HG02885 (cell line): ENCODE measurements around the gene BRAF.
A peak's percentile ranks its signal among the peaks of the same experiment; 100 is the strongest.
"Not testable (repeated sequence)": the region's sequence is repeated elsewhere in the genome, so short reads cannot be mapped to it uniquely, and the experiment has no call there.

ENCODE experiments used
- ATAC-seq: cut with Tn5 transposase; IDR thresholded peaks from one replicate; pipeline ENCODE4 v1.9.1; 2021; ENCODE audit warnings: mild to moderate bottlenecking; ENCODE audit not compliant: unreplicated experiment, poor library complexity

Gene BRAF

DNA sequence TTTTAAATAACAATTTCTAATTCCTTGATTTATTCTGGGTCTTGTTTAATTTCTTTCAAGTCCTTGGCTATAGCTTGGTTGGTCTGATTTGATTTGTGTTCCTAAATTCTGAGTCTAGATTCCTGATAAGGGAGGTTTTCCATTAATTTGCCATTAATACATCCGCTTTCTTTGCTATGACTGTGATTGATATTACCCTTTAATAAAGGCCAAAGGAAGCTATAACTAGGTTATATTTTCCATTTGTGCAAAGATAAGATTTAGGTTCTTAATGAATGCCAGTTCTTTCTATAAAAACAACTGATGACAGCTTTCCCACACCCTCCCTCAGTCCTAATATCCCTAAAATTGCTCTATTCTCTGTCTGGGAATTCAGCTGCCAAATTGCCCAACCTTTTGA, 200.0 kb downstream of the BRAF start:
- ATAC-seq: no peak

DNA sequence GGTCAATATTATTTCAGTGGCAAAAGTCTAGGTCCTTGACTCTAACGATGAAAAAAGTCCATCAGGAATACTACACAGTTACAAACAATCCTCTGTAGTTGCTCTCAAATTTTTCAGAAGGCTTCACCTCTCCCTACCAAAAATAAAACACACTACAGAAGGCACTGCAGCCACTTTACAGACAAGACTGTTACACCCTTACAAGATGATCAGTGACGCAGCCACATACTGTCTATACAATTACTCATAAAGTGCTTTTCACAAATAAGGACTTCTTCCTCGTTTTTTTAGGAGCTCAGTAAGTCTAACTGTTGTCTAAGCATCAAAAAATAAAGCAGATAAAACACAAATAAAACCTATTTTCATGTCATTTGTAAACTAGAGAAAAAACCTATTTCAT, 201.2 kb downstream of the BRAF start:
- no peak for ATAC-seq

DNA sequence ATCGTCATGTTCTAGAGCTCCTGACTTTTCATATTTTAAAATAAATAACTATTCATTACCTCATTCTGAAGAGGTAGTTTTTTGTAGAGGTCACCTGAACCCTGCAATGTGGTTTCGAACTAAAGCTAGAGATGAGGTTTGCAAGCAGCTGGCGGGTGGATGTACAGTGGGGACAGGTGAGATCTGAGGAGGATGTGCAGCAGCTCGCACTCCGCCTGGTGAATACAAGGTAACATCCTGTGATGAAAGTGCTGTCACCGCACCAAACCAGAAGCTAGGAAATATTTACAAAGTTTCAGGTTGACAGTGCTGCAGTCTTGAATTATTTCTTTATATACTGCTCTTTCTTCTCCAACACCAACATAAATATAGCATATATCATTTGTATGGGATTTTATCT, 201.7 kb downstream of the BRAF start:
- no peak for ATAC-seq

DNA sequence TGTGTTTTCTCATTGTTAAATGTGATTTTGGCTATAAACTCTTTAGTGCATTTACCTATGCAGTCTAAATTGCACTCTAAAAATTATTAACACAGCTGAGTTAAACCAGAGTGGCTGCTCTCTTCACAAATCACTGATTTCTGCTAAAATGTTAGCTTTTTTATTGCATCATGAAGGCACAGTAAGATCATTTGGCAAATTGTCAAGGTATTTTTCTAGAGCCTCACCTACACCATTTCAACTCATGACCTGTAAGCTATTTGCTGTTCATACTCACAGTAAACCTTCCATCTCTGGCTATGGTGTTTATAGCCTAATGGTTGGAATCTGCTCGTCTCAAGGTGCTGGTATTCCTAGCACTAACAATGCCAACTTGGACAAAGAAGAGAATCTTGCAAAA, 202.5 kb downstream of the BRAF start:
- no peak for ATAC-seq

GRCh38 chr7:140719721-140720120, 205.0 kb downstream of the BRAF start:
- ATAC-seq: no peak

GRCh38 chr7:140714331-140715040, 210.2 kb downstream of the BRAF start:
- no peak for ATAC-seq

GRCh38 chr7:140712392-140712791, 212.3 kb downstream of the BRAF start:
- not testable (repeated sequence) for ATAC-seq

DNA sequence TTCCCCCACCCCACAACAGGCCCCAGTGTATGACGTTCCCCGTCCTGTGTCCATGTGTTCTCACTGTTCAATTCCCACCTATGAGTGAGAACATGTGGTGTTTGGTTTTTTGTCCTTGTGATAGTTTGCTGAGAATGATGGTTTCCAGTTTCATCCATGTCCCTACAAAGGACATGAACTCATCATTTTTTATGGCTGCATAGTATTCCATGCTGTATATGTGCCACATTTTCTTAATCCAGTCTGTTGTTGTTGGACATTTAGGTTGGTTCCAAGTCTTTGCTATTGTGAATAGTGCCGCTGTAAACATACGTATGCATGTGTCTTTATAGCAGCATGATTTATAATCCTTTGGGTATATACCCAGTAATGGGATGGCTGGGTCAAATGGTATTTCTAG, 216.0 kb downstream of the BRAF start:
- ATAC-seq: not testable (repeated sequence)

- ATAC-seq: no peak
Observed at GRCh38 chr7:140707132-140707531, 217.6 kb downstream of the BRAF start.

GRCh38 chr7:140704205-140704604, 220.5 kb downstream of the BRAF start:
- ATAC-seq: no peak

DNA sequence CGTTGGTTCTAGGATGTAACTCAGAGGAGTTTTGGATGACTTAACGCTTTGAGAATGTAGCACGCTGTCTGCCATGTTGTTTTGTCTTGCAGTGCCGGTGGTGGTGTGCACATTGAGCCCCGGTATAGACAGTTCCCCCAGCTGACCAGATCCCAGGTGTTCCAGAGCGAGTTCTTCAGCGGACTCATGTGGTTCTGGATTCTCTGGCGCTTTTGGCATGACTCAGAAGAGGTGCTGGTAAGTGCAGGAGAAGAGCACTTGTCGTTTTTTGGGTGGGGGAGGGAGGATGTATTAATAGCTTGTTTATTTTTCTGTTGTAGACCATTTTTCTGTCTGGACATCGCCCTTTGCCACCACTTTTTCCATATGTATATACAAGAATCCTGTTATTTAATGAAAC, 222.0 kb downstream of the BRAF start:
- ATAC-seq: no peak

GRCh38 chr7:140698477-140698876, 226.3 kb downstream of the BRAF start:
- ATAC-seq: no peak

DNA sequence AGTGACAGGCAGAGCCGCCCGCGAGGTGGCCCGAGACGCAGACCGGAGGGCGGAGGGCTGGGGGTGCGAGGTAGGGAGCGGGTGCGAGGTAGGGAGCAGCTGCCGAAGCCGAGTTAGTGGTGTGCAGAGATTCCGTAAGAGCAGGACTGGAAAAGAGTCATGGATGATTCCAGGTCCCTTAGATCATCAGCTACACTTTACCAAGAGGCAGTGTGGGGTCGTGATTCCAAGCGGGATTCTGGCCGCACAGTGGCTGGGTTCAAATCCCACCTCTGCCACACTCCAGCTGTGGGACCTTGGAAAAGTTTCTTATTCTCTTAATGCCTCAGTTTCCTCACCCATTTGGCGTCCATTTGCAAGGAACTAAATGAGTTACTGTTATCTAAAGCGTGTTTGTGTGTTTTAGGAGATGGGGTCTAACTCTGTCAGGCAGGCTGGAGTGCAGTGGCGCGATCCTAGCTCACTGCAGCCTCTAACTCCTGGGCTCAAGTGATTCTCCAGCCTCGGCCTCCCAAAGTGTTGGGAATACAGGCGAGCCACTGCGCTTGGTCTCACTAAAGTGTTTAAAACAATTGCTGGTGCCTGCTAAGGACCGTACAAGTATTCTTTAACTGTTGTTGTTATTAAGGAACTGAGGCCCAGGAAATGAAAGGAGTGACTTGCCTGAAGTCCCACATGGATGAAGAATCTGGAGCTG, 227.1 kb downstream of the BRAF start:
- no peak for ATAC-seq

DNA sequence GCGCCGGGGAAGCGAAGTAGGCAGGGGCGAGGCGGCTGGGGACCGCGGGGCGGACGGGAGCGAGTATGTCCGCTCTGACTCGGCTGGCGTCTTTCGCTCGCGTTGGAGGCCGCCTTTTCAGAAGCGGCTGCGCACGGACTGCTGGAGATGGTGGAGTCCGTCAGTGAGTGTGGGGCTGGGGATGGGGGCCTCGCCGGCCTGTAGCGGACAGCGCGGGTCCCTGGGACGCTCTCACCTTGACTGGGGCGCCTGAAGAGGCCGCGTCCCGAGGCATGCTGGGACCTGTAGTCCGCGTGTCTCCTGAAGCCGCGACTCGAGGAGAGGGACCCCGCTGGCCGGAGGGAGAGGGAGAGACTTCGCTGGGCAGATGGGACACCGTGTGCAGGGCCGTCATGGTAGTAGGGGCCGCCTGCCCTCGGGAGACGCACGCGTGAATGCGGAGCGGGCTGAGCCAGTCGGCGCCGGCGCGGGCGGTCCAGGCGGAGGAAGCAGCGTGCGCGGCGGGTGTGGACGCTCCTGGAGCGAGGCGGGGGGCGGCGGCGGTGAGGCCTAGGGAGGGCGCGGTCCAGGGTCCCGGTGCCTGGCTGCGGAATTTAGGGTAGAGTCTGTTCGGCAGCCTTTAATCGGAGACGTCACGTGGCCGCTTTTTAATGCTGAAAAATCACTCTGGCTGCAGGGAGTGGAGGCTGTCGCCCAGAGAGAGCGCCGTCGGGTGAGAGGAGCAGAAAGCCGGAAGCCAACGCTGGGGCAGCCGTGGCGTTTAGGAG, 227.9 kb downstream of the BRAF start, which contains the start of gene NDUFB2:
Gene NDUFB2, plus strand, starts transcription at position 29 of the 767 bp plus-strand sequence. Its CDS starts 37 bp downstream, at position 66.
- peak; percentile 85 for ATAC-seq

DNA sequence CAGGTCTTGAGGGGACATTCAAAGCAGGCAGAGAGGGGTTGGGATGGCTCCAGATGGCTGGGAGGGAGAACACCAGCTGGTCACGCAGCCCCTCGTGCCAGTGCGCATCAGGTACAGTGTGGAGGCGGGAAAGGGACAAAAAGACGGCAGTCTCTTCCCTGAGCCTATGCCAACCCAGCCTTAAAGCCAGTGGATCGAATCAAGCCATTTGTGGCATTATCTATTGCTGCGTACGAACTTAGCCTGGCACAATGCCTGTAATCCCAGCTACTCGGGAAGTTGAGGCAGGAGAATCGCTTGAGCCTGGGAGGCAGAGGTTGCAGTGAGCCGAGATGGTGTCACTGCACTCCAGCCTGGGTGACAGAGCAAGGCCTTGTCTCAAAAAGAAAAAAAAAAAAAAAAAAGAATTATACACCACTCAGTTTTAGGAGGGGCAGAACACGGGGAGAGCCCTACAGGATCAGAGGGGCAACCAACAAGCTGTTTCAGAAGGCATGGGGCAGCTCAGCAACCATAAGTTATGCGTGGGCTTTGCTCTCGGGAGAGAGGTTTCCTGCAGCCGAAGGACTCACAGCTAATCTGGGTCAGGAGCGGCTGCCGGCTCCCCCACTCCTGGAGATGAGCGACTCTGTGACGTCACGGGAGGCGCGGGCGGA, 228.6 kb downstream of the BRAF start:
- peak; percentile 93 for ATAC-seq

DNA sequence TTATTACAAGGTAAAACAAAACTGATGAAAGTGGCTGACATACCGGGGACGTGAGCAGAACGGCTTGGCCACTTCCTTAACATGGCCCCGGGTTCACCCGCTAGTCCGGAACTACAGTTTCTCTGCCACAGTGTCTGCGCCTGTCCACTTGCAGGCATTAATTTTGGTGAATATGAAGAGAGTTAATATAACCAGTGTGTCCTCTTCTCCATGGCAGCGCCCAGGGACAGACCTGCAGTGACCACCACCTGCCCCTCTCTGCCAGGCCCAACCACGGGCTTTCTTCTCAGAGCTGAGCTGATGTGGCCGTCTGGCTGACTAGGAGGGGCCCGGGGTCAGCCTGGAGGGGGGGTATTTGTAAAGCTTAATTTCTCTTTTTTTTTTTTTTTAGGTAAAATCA, 229.3 kb downstream of the BRAF start:
- no peak for ATAC-seq

GRCh38 chr7:140694592-140694991, 230.1 kb downstream of the BRAF start:
- ATAC-seq: no peak

GRCh38 chr7:140693849-140694248, 230.9 kb downstream of the BRAF start:
- ATAC-seq: not testable (repeated sequence)

- no peak for ATAC-seq
Observed at GRCh38 chr7:140691376-140692045, 233.2 kb downstream of the BRAF start.
